Type B pancreatic cell (in vitro differentiated cells): Measurements from ENCODE around the gene LRCH1. TPM values are rescaled to one million over a fixed set of nuclear protein-coding genes. Genes with fewer than 3 reads are reported as not detected.
A peak's percentile ranks its signal among the peaks of the same experiment; 100 is the strongest.

ENCODE experiments used
- DNase-seq: peaks from one replicate; pipeline ENCODE4 v3.0.0; 2021; ENCODE audit warnings: mixed read lengths; ENCODE audit not compliant: unreplicated experiment; ENCODE audit errors: extremely low spot score
- H3K27ac Mint-ChIP-seq: 2 replicates; pipeline ENCODE4 v1.8.0; 2021; ENCODE audit warnings: mild to moderate bottlenecking, mixed read lengths
- H3K27me3 Mint-ChIP-seq: 2 replicates; pipeline ENCODE4 v1.8.0; 2021; ENCODE audit warnings: mixed read lengths
- H3K36me3 Mint-ChIP-seq: 2 replicates; pipeline ENCODE4 v1.8.0; 2021; ENCODE audit warnings: mixed read lengths
- H3K4me1 Mint-ChIP-seq: one replicate; pipeline ENCODE4 v1.8.0; 2021; ENCODE audit warnings: mixed read lengths; ENCODE audit not compliant: unreplicated experiment
- H3K4me3 Mint-ChIP-seq: 2 replicates; pipeline ENCODE4 v1.8.0; 2021; ENCODE audit warnings: mild to moderate bottlenecking, mixed read lengths
- H3K9me3 Mint-ChIP-seq: 2 replicates; pipeline ENCODE4 v1.8.0; 2021; ENCODE audit warnings: mixed read lengths
- CTCF ChIP-seq: fragments of 200-600 bp; sonication (generic); conservative IDR thresholded peaks from 2 replicates; pipeline ENCODE4 v1.5.0; 2021; ENCODE audit warnings: antibody characterized with exemption, mild to moderate bottlenecking
- total RNA-seq: library from RNA; stranded (reverse); gene quantifications from 2 replicates; pipeline ENCODE4 v1.2.1, GENCODE V29; 2021; ENCODE audit warnings: low replicate concordance

LRCH1 gene
- total RNA-seq, 1 donor from 2014 or later: 23.0 TPM

DNA sequence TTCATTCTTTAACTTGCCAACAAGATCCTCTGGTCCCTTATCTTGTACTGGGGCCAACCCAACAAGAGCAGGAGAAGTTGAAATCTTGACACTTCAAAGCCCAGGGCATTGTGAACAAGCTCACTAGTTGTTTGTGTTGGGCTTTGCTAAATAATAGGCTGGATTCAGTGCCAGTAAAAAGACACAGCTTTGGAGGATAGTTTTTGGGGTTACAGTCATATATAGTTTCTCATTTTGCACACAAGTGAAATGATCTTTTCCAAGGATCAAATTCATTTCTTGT, 30.3 kb upstream of the LRCH1 start:
- no peak for TF ChIP-seq CTCF
- H3K4me1 Mint-ChIP-seq: peaks cover 34% of the 10 kb centered on the region
- H3K27me3 Mint-ChIP-seq: peaks cover 5% of the 10 kb centered on the region
- no peaks in the 10 kb centered on the region for H3K36me3 Mint-ChIP-seq
- no peak for DNase-seq
- H3K4me3 Mint-ChIP-seq: no peak overlapping the region
- H3K27ac Mint-ChIP-seq: no peak overlapping the region
- H3K9me3 Mint-ChIP-seq: no peaks in the 10 kb centered on the region

DNA sequence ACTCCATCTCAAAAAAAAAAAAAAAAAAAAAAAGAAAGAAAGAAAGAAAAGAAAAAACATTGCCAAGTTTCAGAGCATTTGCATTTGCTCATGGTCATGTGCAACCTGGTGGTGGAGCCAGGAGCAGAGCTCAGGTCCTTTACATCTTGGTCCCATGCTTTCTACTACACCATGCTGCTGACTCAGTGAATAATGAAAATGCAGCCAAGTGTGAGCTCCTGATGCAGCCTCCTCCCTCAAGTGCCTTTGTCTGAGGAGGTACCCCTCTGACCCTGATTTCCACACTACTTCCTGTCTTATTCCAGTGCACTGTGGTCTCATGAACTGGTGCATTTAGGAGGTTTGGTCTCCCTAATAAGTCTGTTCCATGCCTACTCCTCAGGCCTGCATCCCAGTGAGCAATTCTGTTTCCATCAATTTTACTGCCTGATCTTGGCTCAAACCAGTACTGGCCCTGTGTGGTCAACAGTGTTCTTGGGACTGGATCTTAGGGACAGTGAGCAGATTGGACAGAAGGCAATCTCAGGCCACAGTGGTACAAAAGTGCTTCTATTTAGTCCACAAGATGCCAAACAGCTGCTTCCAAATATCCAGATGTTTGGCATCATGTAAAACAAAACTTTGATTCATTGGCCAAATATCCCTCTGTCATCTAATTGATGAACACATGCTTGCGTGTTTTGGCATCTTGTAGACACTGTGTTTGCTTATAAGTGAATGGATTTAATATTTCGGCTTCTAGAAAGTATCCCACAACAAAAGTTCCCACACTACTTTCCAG, 28.8 kb upstream of the LRCH1 start:
- H3K4me1 Mint-ChIP-seq: peaks cover 32% of the 10 kb centered on the region
- H3K27ac Mint-ChIP-seq: no peak overlapping the region
- TF ChIP-seq CTCF: no peak
- H3K27me3 Mint-ChIP-seq: peaks cover 5% of the 10 kb centered on the region
- H3K4me3 Mint-ChIP-seq: no peak overlapping the region
- no peaks in the 10 kb centered on the region for H3K36me3 Mint-ChIP-seq
- DNase-seq: no peak
- no peaks in the 10 kb centered on the region for H3K9me3 Mint-ChIP-seq

GRCh38 chr13:46526100-46526735, 26.8 kb upstream of the LRCH1 start:
- no peak for TF ChIP-seq CTCF
- Mint-ChIP-seq H3K9me3 (no peaks in the 10 kb centered on the region), H3K27ac (peak overlapping the region; percentile 36), H3K27me3 (peaks cover 5% of the 10 kb centered on the region), H3K4me1 (peaks cover 34% of the 10 kb centered on the region), H3K4me3 (no peak overlapping the region), H3K36me3 (no peaks in the 10 kb centered on the region)
- DNase-seq: no peak

- no peak overlapping the region for H3K4me3 Mint-ChIP-seq
- no peak for TF ChIP-seq CTCF
- peaks cover 5% of the 10 kb centered on the region for H3K27me3 Mint-ChIP-seq
- peak overlapping the region; percentile 36 for H3K27ac Mint-ChIP-seq
- H3K9me3 Mint-ChIP-seq: no peaks in the 10 kb centered on the region
- H3K36me3 Mint-ChIP-seq: no peaks in the 10 kb centered on the region
- DNase-seq: no peak
- H3K4me1 Mint-ChIP-seq: peaks cover 39% of the 10 kb centered on the region
Observed at GRCh38 chr13:46526740-46527139, 26.2 kb upstream of the LRCH1 start.

DNA sequence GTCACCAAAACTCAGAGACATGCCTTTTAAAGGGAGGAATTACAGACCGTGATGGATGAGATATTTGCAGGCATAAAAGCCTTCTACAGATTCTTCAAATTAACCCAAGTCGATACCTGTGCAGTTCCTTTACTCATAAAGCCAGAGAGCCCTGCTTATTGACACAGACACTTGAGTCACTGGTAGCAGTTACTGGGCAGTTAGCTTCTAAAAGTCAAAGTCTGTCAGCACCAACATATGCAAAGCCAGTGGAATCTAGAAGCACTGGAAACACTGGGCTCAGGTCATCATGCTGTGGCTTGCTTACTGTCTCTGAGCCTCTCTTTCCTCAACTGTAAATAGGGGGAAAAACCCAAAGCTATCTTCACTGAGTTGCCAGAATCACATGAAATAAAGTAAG, 25.7 kb upstream of the LRCH1 start:
- Mint-ChIP-seq H3K27ac (peak overlapping the region; percentile 36), H3K36me3 (no peaks in the 10 kb centered on the region), H3K4me3 (no peak overlapping the region), H3K27me3 (peaks cover 5% of the 10 kb centered on the region), H3K4me1 (peaks cover 38% of the 10 kb centered on the region), H3K9me3 (no peaks in the 10 kb centered on the region)
- TF ChIP-seq CTCF: no peak
- no peak for DNase-seq
